Activated naive CD4-positive, alpha-beta T cell treated with anti-CD3 and anti-CD28 coated beads, Interleukin-2, amount 50 U/mL, for 16 hours (primary cell): ENCODE results near the gene LRRC8A.

ENCODE experiments used
- DNase-seq: peaks from one replicate; pipeline ENCODE4 v3.0.0-alpha.2; 2020

The LRRC8A gene

GRCh38 chr9:128902351-128903078 lies 20.6 kb downstream of the LRRC8A start:
- DNase-seq = peak; percentile 84

DNA sequence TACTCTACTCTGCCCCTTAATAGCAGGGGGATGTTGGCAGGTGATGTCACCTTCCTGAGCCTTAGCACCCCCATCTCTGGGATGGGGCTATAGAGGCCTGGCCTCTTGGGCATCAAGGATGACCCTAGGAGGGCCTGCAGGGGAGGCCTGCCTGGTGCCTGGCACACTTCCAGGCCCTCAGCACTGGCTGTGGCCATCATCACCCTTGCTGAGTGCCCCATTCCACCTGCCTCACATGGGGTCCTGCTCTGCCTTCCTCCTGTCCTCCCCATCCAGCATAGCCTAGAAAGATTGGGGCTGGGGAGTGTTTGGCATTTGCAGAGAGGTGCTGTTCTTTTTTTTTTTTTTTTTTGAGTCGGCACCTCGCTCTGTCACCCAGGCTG lies 21.1 kb downstream of the LRRC8A start:
- DNase-seq = no peak

GRCh38 chr9:128903871-128904620 lies 22.1 kb downstream of the LRRC8A start:
- no peak for DNase-seq

- no peak for DNase-seq
Observed at GRCh38 chr9:128905964-128906363, 24.0 kb downstream of the LRRC8A start.

- DNase-seq = no peak
Observed at GRCh38 chr9:128906741-128907140, 24.8 kb downstream of the LRRC8A start.

DNA sequence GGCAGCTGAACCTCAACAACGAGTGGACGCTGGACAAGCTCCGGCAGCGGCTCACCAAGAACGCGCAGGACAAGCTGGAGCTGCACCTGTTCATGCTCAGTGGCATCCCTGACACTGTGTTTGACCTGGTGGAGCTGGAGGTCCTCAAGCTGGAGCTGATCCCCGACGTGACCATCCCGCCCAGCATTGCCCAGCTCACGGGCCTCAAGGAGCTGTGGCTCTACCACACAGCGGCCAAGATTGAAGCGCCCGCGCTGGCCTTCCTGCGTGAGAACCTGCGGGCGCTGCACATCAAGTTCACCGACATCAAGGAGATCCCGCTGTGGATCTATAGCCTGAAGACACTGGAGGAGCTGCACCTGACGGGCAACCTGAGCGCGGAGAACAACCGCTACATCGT lies 26.4 kb downstream of the LRRC8A start:
- no peak for DNase-seq

- no peak for DNase-seq
Observed at GRCh38 chr9:128909859-128910258, 27.9 kb downstream of the LRRC8A start.

DNA sequence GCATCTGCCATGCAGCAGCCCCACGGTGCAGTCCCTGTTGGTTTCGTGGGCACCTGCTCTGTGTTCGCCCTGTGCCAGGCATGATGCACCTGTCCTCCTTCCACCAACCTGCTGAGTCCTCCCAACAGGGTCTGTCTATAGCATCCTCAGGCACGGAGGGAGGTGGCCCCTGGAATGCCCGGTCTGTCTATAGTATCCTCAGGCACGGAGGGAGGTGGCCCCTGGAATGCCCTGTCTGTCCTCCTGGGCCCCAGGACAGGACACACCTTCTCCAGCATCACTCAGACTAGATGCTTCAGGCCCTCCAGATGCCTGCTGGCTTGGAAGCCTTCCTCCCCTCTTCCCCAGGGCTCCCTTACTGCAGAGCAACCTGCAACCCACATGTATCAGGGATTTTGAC lies 29.0 kb downstream of the LRRC8A start:
- DNase-seq = no peak

- DNase-seq = no peak
Observed at GRCh38 chr9:128911529-128912035, 29.6 kb downstream of the LRRC8A start.

- peak; percentile 29 for DNase-seq
Observed at GRCh38 chr9:128912270-128912853, 30.4 kb downstream of the LRRC8A start.

- no peak for DNase-seq
Observed at GRCh38 chr9:128913048-128913900, 31.3 kb downstream of the LRRC8A start.

- no peak for DNase-seq
Observed at GRCh38 chr9:128913995-128914772, 32.3 kb downstream of the LRRC8A start.

- DNase-seq = no peak
Observed at GRCh38 chr9:128916204-128916603, 34.3 kb downstream of the LRRC8A start.

- no peak for DNase-seq
Observed at GRCh38 chr9:128916745-128917144, 34.8 kb downstream of the LRRC8A start.

- DNase-seq = no peak
Observed at GRCh38 chr9:128917151-128917849, 35.4 kb downstream of the LRRC8A start.

DNA sequence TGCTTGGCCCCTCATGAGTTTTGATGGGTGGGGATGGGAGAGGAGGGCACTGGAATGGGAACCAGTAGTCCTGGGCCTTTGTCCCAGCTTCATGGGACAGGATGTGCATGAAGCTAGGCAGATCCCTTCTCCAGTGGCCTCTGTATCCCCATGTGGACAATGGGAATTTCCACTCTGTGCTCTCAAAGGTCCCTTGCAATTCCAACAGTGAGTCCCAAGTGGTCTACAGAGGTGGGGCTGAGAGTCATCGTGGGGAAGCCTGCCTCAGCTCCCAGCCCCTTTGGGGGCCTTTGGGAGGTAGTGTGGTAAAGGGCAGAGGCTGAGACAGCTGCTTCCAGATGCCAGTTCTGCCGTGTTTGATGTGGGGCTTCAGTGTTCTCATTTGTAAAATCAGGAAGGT lies 37.0 kb downstream of the LRRC8A start:
- no peak for DNase-seq

GRCh38 chr9:128919402-128920089 lies 37.6 kb downstream of the LRRC8A start:
- no peak for DNase-seq

GRCh38 chr9:128920381-128921058 lies 38.6 kb downstream of the LRRC8A start, which contains the start of gene PHYHD1:
TSS of gene PHYHD1 (plus strand) at chr9:128920982. CDS start at chr9:128922324, 1,342 bp downstream.
- no peak for DNase-seq

- peak; percentile 34 for DNase-seq
Observed at GRCh38 chr9:128921881-128922763, 40.2 kb downstream of the LRRC8A start.
